B cell (primary cell): ENCODE data around the gene GET4. TPM values are rescaled to one million over a fixed set of nuclear protein-coding genes. Genes with fewer than 3 reads are reported as not detected.

ENCODE experiments used
- ATAC-seq: fragments of 200-7000 bp; cut with Tn5 transposase; one replicate; pipeline ENCODE4 v1.10.0; 2021; ENCODE audit warnings: low read depth, mild to moderate bottlenecking, moderate number of reproducible peaks, moderate library complexity
- CTCF ChIA-PET: fragments of 350-600 bp; sonication (Branson Sonifier 250); formaldehyde crosslinking; loops from one replicate; lab custom pipeline; 2021; ENCODE audit warnings: antibody characterized with exemption, inconsistent platforms; lab: Charles Lee
- POLR2A ChIA-PET: fragments of 350-600 bp; sonication (Branson Sonifier 250); formaldehyde crosslinking; loops from one replicate; lab custom pipeline; 2021; ENCODE audit warnings: antibody characterized with exemption; lab: Charles Lee
- DNase-seq: peaks from one replicate; pipeline ENCODE4 v3.0.0; 2013
- H2AFZ ChIP-seq: 2 replicates; pipeline ENCODE4 v1.6.1; 2012; ENCODE audit warnings: mild to moderate bottlenecking, low read depth, low read length; ENCODE audit not compliant: insufficient read depth, poor library complexity, severe bottlenecking
- H3K27ac ChIP-seq, 2 donors: 1 replicate in 1 of 2; 2 replicates in 1 of 2; pipeline ENCODE4 v1.5.1; 2012 to 2013; ENCODE audit warnings: low read length in 2 of 2, mild to moderate bottlenecking in 2 of 2, moderate library complexity in 1 of 2
- H3K27me3 ChIP-seq, 4 experiments: fragments of 200-600 bp in 1 of 4; sonication (generic) in 1 of 4; replicated peaks in 1 of 4; 1 replicate in 2 of 4; 2 replicates in 2 of 4; pipeline versions ENCODE4 v1.6.1 to v1.7.0; 2013 to 2016; ENCODE audit warnings: low read length in 3 of 4, mild to moderate bottlenecking in 2 of 4, mixed read lengths in 1 of 4, moderate library complexity in 1 of 4; ENCODE audit not compliant: insufficient read depth in 4 of 4, control insufficient read depth in 3 of 4; ENCODE audit errors: control extremely low read depth in 1 of 4
- H3K36me3 ChIP-seq, 2 experiments: replicated peaks in 1 of 2; 1 replicate in 1 of 2; 2 replicates in 1 of 2; pipeline versions ENCODE4 v1.6.1 to v1.7.1; 2013; ENCODE audit warnings: low read length in 1 of 2; ENCODE audit not compliant: insufficient read depth in 2 of 2, control insufficient read depth in 1 of 2; ENCODE audit errors: control extremely low read depth in 1 of 2, extremely low read depth in 1 of 2
- H3K4me1 ChIP-seq, 2 donors: fragments of 200-600 bp in 1 of 2; sonication (generic) in 1 of 2; 1 replicate in 1 of 2; 2 replicates in 1 of 2; pipeline versions ENCODE4 v1.5.1 to v1.6.1; 2013 to 2017; ENCODE audit warnings: low read length in 2 of 2; ENCODE audit not compliant: control insufficient read depth in 2 of 2, insufficient read depth in 2 of 2
- H3K4me2 ChIP-seq: replicated peaks from 2 replicates; pipeline ENCODE3; 2012; ENCODE audit warnings: mild to moderate bottlenecking, low read depth, low read length; ENCODE audit not compliant: poor library complexity, severe bottlenecking
- H3K4me3 ChIP-seq, 5 experiments: fragments of 200-600 bp in 1 of 5; sonication (generic) in 1 of 5; 1 replicate in 3 of 5; 2 replicates in 2 of 5; pipeline versions ENCODE4 v1.5.1 to v1.7.0; 2011 to 2016; ENCODE audit warnings: low read length in 4 of 5, mild to moderate bottlenecking in 4 of 5, low read depth in 2 of 5, control low read depth in 1 of 5, moderate library complexity in 1 of 5; ENCODE audit not compliant: insufficient read depth in 1 of 5; ENCODE audit errors: control extremely low read depth in 1 of 5, extremely low read depth in 1 of 5
- H3K79me2 ChIP-seq: fragments of 200-600 bp; sonication (generic); one replicate; pipeline ENCODE4 v1.6.0; 2016; ENCODE audit warnings: low read length; ENCODE audit not compliant: control insufficient read depth, insufficient read depth
- H3K9ac ChIP-seq: fragments of 200-600 bp; sonication (generic); 2 replicates; pipeline ENCODE4 v1.6.1; 2017; ENCODE audit warnings: mild to moderate bottlenecking, low read length, moderate library complexity
- H3K9me3 ChIP-seq, 3 donors: one replicate each; pipeline versions ENCODE4 v1.6.1 to v1.7.1; 2013; ENCODE audit warnings: low read length in 2 of 3; ENCODE audit not compliant: control insufficient read depth in 2 of 3, insufficient read depth in 1 of 3; ENCODE audit errors: control extremely low read depth in 1 of 3
- H4K20me1 ChIP-seq: 2 replicates; pipeline ENCODE4 v1.6.0; 2012; ENCODE audit warnings: mild to moderate bottlenecking, low read length; ENCODE audit not compliant: insufficient read depth, control insufficient read depth, poor library complexity, severe bottlenecking
- H3K27ac Mint-ChIP-seq: one replicate; pipeline ENCODE4 v1.8.0; 2021; ENCODE audit warnings: mixed read lengths
- H3K27me3 Mint-ChIP-seq: one replicate; pipeline ENCODE4 v1.8.0; 2021; ENCODE audit warnings: mixed read lengths
- H3K4me1 Mint-ChIP-seq: one replicate; pipeline ENCODE4 v1.8.0; 2021; ENCODE audit warnings: mixed read lengths
- H3K4me3 Mint-ChIP-seq: one replicate; pipeline ENCODE4 v1.8.0; 2021; ENCODE audit warnings: mixed read lengths
- H3K9me3 Mint-ChIP-seq: one replicate; pipeline ENCODE4 v1.8.0; 2022; ENCODE audit warnings: mixed read lengths; ENCODE audit not compliant: insufficient read depth
- CTCF ChIP-seq: fragments of 200-600 bp; IDR thresholded peaks from one replicate; pipeline ENCODE4 v1.8.0; 2022; ENCODE audit warnings: antibody characterized with exemption, mild to moderate bottlenecking
- EZH2 ChIP-seq: IDR thresholded peaks from 2 replicates; pipeline ENCODE4 v1.6.1; 2012; ENCODE audit warnings: borderline replicate concordance, low read depth, mild to moderate bottlenecking, moderate library complexity, low read length; ENCODE audit not compliant: insufficient read depth, poor library complexity, severe bottlenecking
- WGBS: methylation state at CpG from one replicate; pipeline ENCODE4 v1.1.5; 2013; ENCODE audit warnings: missing lambda C conversion rate; ENCODE audit not compliant: insufficient coverage; 5-methylcytosine and 5-hydroxymethylcytosine counted together
- intact Hi-C: fragments of 100-400 bp; cut with micrococcal nuclease; formaldehyde crosslinking; loops from one replicate; pipeline ENCODE4 v1.10.0; 2022
- polyA plus RNA-seq: library from polyadenylated mRNA; depleted of rRNA; stranded (reverse); fragments of >200 nt; gene quantifications from 2 replicates; pipeline ENCODE4 v1.2.3, GENCODE V29; 2012
- total RNA-seq, 2 donors: library from RNA; stranded (reverse); fragments of 120-200 nt in 1 of 2; gene quantifications; 1 replicate in 1 of 2; 2 replicates in 1 of 2; pipeline versions ENCODE4 v1.2.3 to v1.2.4, GENCODE V29; 2013 to 2022

The GET4 gene
- total and polyA plus RNA-seq, 2 donors (not counting 1 experiment from before 2014, with no cell fraction given): 53.5 to 65.5 TPM

- TF ChIP-seq EZH2 (no peak), CTCF (no peak)
- ChIA-PET POLR2A (no interaction called here), CTCF (no interaction called here)
- Histone ChIP-seq H4K20me1 (peaks cover 92% of the 10 kb centered on the region), H2AFZ (no peak overlapping the region), H3K27ac (no peak overlapping the region), H3K36me3 (peaks cover 0 to 50% of the 10 kb centered on the region in 2 experiments), H3K9me3 (peaks cover 0 to 5% (median 0%) of the 10 kb centered on the region in 3 donors), H3K4me2 (no peak overlapping the region), H3K27me3 (no peaks in the 10 kb centered on the region), H3K9ac (no peak overlapping the region), H3K79me2 (peaks cover 77% of the 10 kb centered on the region), H3K4me1 (no peaks in the 10 kb centered on the region), H3K4me3 (no peak overlapping the region)
- no peak for DNase-seq
- Mint-ChIP-seq H3K4me1 (peaks cover 12% of the 10 kb centered on the region), H3K27me3 (no peaks in the 10 kb centered on the region), H3K27ac (no peak overlapping the region), H3K9me3 (no peaks in the 10 kb centered on the region), H3K4me3 (no peak overlapping the region)
- over 99% methylated on average over 40 of the region's 40 CpGs for WGBS
- ATAC-seq: no peak
- intact Hi-C loops: no loop called here
Measured at GRCh38 chr7:886626-887487, 10.5 kb downstream of the GET4 start.

GRCh38 chr7:887488-887820 lies 11.1 kb downstream of the GET4 start:
- Histone ChIP-seq H2AFZ (no peak overlapping the region), H3K9ac (no peak overlapping the region), H3K4me2 (no peak overlapping the region), H3K27ac (no peak overlapping the region), H3K79me2 (peaks cover 71% of the 10 kb centered on the region), H4K20me1 (peaks cover 89% of the 10 kb centered on the region), H3K9me3 (peaks cover 0 to 4% (median 0%) of the 10 kb centered on the region in 3 donors), H3K4me1 (no peaks in the 10 kb centered on the region), H3K4me3 (no peak overlapping the region), H3K36me3 (peaks cover 0 to 56% of the 10 kb centered on the region in 2 experiments), H3K27me3 (no peaks in the 10 kb centered on the region)
- WGBS: 99% methylated on average over 18 of the region's 18 CpGs
- Mint-ChIP-seq H3K4me1 (peaks cover 7% of the 10 kb centered on the region), H3K9me3 (no peaks in the 10 kb centered on the region), H3K27ac (no peak overlapping the region), H3K27me3 (no peaks in the 10 kb centered on the region), H3K4me3 (no peak overlapping the region)
- DNase-seq (no peak), ATAC-seq (no peak)
- intact Hi-C loops: no loop called here
- no peak for TF ChIP-seq EZH2
- no peak for TF ChIP-seq CTCF
- POLR2A ChIA-PET: no interaction called here
- CTCF ChIA-PET: no interaction called here
